Stimulated activated naive CD8-positive, alpha-beta T cell treated with anti-CD3 and anti-CD28 coated beads, Interleukin-15, Interleukin-2, amounts not matched to agents 100 ng/mL and 50 ng/mL, for 24 hours (primary cell): Measurements from ENCODE around the gene MX1.

ENCODE experiments used
- H3K27ac Mint-ChIP-seq: one replicate; pipeline ENCODE4 v1.8.0; 2021; ENCODE audit warnings: mild to moderate bottlenecking, mixed read lengths
- H3K27me3 Mint-ChIP-seq: one replicate; pipeline ENCODE4 v1.8.0; 2021; ENCODE audit warnings: mixed read lengths
- H3K36me3 Mint-ChIP-seq: one replicate; pipeline ENCODE4 v1.8.0; 2021; ENCODE audit warnings: low read depth, mixed read lengths
- H3K4me1 Mint-ChIP-seq: one replicate; pipeline ENCODE4 v1.8.0; 2021; ENCODE audit warnings: low read depth, mixed read lengths
- H3K4me3 Mint-ChIP-seq: one replicate; pipeline ENCODE4 v1.8.0; 2021; ENCODE audit warnings: mild to moderate bottlenecking, mixed read lengths
- H3K9me3 Mint-ChIP-seq: one replicate; pipeline ENCODE4 v1.8.0; 2021; ENCODE audit warnings: mixed read lengths

Gene MX1

GRCh38 chr21:41478319-41479177 is 52.5 kb downstream of the MX1 start:
- Mint-ChIP-seq H3K4me1 (no peaks in the 10 kb centered on the region), H3K27ac (no peak overlapping the region), H3K36me3 (no peaks in the 10 kb centered on the region), H3K4me3 (no peak overlapping the region), H3K9me3 (no peaks in the 10 kb centered on the region), H3K27me3 (peaks cover 12% of the 10 kb centered on the region)

- Mint-ChIP-seq H3K27ac (no peak overlapping the region), H3K4me3 (no peak overlapping the region), H3K4me1 (no peaks in the 10 kb centered on the region), H3K9me3 (no peaks in the 10 kb centered on the region), H3K36me3 (no peaks in the 10 kb centered on the region), H3K27me3 (peaks cover 15% of the 10 kb centered on the region)
These were observed 53.6 kb downstream of the MX1 start for GRCh38 chr21:41479686-41480085.

GRCh38 chr21:41480086-41480690 is 54.1 kb downstream of the MX1 start:
- Mint-ChIP-seq H3K36me3 (no peaks in the 10 kb centered on the region), H3K4me3 (no peak overlapping the region), H3K4me1 (no peaks in the 10 kb centered on the region), H3K27me3 (peaks cover 15% of the 10 kb centered on the region), H3K27ac (no peak overlapping the region), H3K9me3 (no peaks in the 10 kb centered on the region)

- Mint-ChIP-seq H3K27ac (no peak overlapping the region), H3K4me1 (no peaks in the 10 kb centered on the region), H3K36me3 (no peaks in the 10 kb centered on the region), H3K27me3 (peaks cover 15% of the 10 kb centered on the region), H3K4me3 (no peak overlapping the region), H3K9me3 (no peaks in the 10 kb centered on the region)
These were observed 55.2 kb downstream of the MX1 start for GRCh38 chr21:41481191-41481590.

GRCh38 chr21:41482301-41482700 is 56.3 kb downstream of the MX1 start:
- H3K4me3 Mint-ChIP-seq: no peak overlapping the region
- H3K27me3 Mint-ChIP-seq: peaks cover 15% of the 10 kb centered on the region
- H3K4me1 Mint-ChIP-seq: no peaks in the 10 kb centered on the region
- no peaks in the 10 kb centered on the region for H3K9me3 Mint-ChIP-seq
- no peaks in the 10 kb centered on the region for H3K36me3 Mint-ChIP-seq
- no peak overlapping the region for H3K27ac Mint-ChIP-seq

GRCh38 chr21:41482980-41483379 is 56.9 kb downstream of the MX1 start:
- Mint-ChIP-seq H3K4me3 (no peak overlapping the region), H3K4me1 (no peaks in the 10 kb centered on the region), H3K27me3 (peaks cover 15% of the 10 kb centered on the region), H3K36me3 (no peaks in the 10 kb centered on the region), H3K9me3 (no peaks in the 10 kb centered on the region), H3K27ac (no peak overlapping the region)

- H3K27me3 Mint-ChIP-seq: peaks cover 12% of the 10 kb centered on the region
- H3K27ac Mint-ChIP-seq: no peak overlapping the region
- H3K9me3 Mint-ChIP-seq: no peaks in the 10 kb centered on the region
These were observed 57.4 kb downstream of the MX1 start for GRCh38 chr21:41483415-41483814.

GRCh38 chr21:41483973-41484372 is 57.9 kb downstream of the MX1 start:
- peaks cover 7% of the 10 kb centered on the region for H3K27me3 Mint-ChIP-seq
- no peaks in the 10 kb centered on the region for H3K4me1 Mint-ChIP-seq
- no peak overlapping the region for H3K4me3 Mint-ChIP-seq
- H3K27ac Mint-ChIP-seq: no peak overlapping the region
- H3K36me3 Mint-ChIP-seq: no peaks in the 10 kb centered on the region
- H3K9me3 Mint-ChIP-seq: no peaks in the 10 kb centered on the region

More at GRCh38 chr21:41483415-41483814, 57.4 kb downstream of the MX1 start:
- no peaks in the 10 kb centered on the region for H3K36me3 Mint-ChIP-seq
- no peak overlapping the region for H3K4me3 Mint-ChIP-seq
- no peaks in the 10 kb centered on the region for H3K4me1 Mint-ChIP-seq

- H3K9me3 Mint-ChIP-seq: no peaks in the 10 kb centered on the region
These were observed 61.0 kb downstream of the MX1 start for GRCh38 chr21:41487082-41487481.

GRCh38 chr21:41488080-41488479 is 62.0 kb downstream of the MX1 start:
- no peaks in the 10 kb centered on the region for H3K4me1 Mint-ChIP-seq
- H3K27ac Mint-ChIP-seq: no peak overlapping the region
- H3K4me3 Mint-ChIP-seq: no peak overlapping the region

More at GRCh38 chr21:41487082-41487481, 61.0 kb downstream of the MX1 start:
- no peaks in the 10 kb centered on the region for H3K36me3 Mint-ChIP-seq
- H3K27ac Mint-ChIP-seq: no peak overlapping the region
- peaks cover 8% of the 10 kb centered on the region for H3K27me3 Mint-ChIP-seq
- H3K4me1 Mint-ChIP-seq: no peaks in the 10 kb centered on the region
- H3K4me3 Mint-ChIP-seq: no peak overlapping the region

GRCh38 chr21:41489329-41489728 is 63.3 kb downstream of the MX1 start:
- H3K27ac Mint-ChIP-seq: no peak overlapping the region
- no peaks in the 10 kb centered on the region for H3K4me1 Mint-ChIP-seq
- no peaks in the 10 kb centered on the region for H3K9me3 Mint-ChIP-seq
- H3K27me3 Mint-ChIP-seq: peaks cover 8% of the 10 kb centered on the region
- H3K36me3 Mint-ChIP-seq: no peaks in the 10 kb centered on the region
- no peak overlapping the region for H3K4me3 Mint-ChIP-seq

More at GRCh38 chr21:41488080-41488479, 62.0 kb downstream of the MX1 start:
- Mint-ChIP-seq H3K9me3 (no peaks in the 10 kb centered on the region), H3K36me3 (no peaks in the 10 kb centered on the region), H3K27me3 (peaks cover 11% of the 10 kb centered on the region)

- Mint-ChIP-seq H3K36me3 (no peaks in the 10 kb centered on the region), H3K4me3 (no peak overlapping the region), H3K27ac (no peak overlapping the region), H3K27me3 (peaks cover 8% of the 10 kb centered on the region), H3K9me3 (no peaks in the 10 kb centered on the region), H3K4me1 (no peaks in the 10 kb centered on the region)
These were observed 64.3 kb downstream of the MX1 start for GRCh38 chr21:41490330-41490729.

GRCh38 chr21:41491412-41491811 is 65.4 kb downstream of the MX1 start:
- Mint-ChIP-seq H3K4me1 (no peaks in the 10 kb centered on the region), H3K27me3 (peaks cover 8% of the 10 kb centered on the region), H3K9me3 (no peaks in the 10 kb centered on the region), H3K27ac (no peak overlapping the region), H3K4me3 (no peak overlapping the region), H3K36me3 (no peaks in the 10 kb centered on the region)

- H3K9me3 Mint-ChIP-seq: no peaks in the 10 kb centered on the region
- H3K27me3 Mint-ChIP-seq: peaks cover 8% of the 10 kb centered on the region
- H3K27ac Mint-ChIP-seq: no peak overlapping the region
- no peaks in the 10 kb centered on the region for H3K4me1 Mint-ChIP-seq
- no peaks in the 10 kb centered on the region for H3K36me3 Mint-ChIP-seq
- no peak overlapping the region for H3K4me3 Mint-ChIP-seq
These were observed 68.2 kb downstream of the MX1 start for GRCh38 chr21:41494242-41494641.

GRCh38 chr21:41497008-41497407 is 71.0 kb downstream of the MX1 start:
- Mint-ChIP-seq H3K36me3 (no peaks in the 10 kb centered on the region), H3K4me1 (no peaks in the 10 kb centered on the region), H3K4me3 (no peak overlapping the region), H3K9me3 (no peaks in the 10 kb centered on the region), H3K27ac (no peak overlapping the region), H3K27me3 (peaks cover 8% of the 10 kb centered on the region)
